Heart right ventricle (tissue), 16 donors: ENCODE data around the gene MED16. TPM values are rescaled to one million over a fixed set of nuclear protein-coding genes. Genes with fewer than 3 reads are reported as not detected.

Experiments
- ATAC-seq, 8 donors: fragments of 200-7000 bp; cut with Tn5 transposase; one replicate each; pipeline ENCODE4 v1.9.1; 2020; ENCODE audit warnings: mild to moderate bottlenecking in 8 of 8, moderate library complexity in 8 of 8, moderate number of reproducible peaks in 1 of 8
- DNase-seq, 2 donors: peaks; one replicate each; pipeline ENCODE4 v3.0.0-alpha.2; 2020
- H3K27ac ChIP-seq, 10 donors: fragments of 200-600 bp; sonication (generic) in 2 of 10; one replicate each; pipeline versions ENCODE4 v1.5.0 to v1.8.0; 2020 to 2022; ENCODE audit warnings: mild to moderate bottlenecking in 3 of 10
- H3K27me3 ChIP-seq, 7 donors: fragments of 200-600 bp; one replicate each; pipeline ENCODE4 v1.8.0; 2021 to 2022; ENCODE audit warnings: mild to moderate bottlenecking in 2 of 7
- H3K36me3 ChIP-seq, 9 donors: fragments of 200-600 bp; sonication (generic) in 1 of 9; one replicate each; pipeline versions ENCODE4 v1.5.0 to v1.8.0; 2020 to 2022; ENCODE audit warnings: mild to moderate bottlenecking in 2 of 9
- H3K4me1 ChIP-seq, 9 donors: fragments of 200-600 bp; sonication (generic) in 1 of 9; one replicate each; pipeline versions ENCODE4 v1.5.0 to v1.8.0; 2020 to 2022; ENCODE audit warnings: mild to moderate bottlenecking in 4 of 9
- H3K4me3 ChIP-seq, 10 donors: fragments of 200-600 bp; sonication (generic) in 2 of 10; one replicate each; pipeline versions ENCODE4 v1.5.0 to v1.8.0; 2020 to 2022; ENCODE audit warnings: mild to moderate bottlenecking in 7 of 10, moderate library complexity in 2 of 10
- H3K9me3 ChIP-seq, 11 donors: fragments of 200-600 bp in 10 of 11; sonication (generic) in 2 of 11; one replicate each; pipeline versions ENCODE4 v1.5.0 to v1.8.0; 2013 to 2022; ENCODE audit warnings: mild to moderate bottlenecking in 2 of 11, control low read depth in 1 of 11, moderate library complexity in 1 of 11
- CTCF ChIP-seq, 9 donors: fragments of 200-600 bp; sonication (generic) in 2 of 9; IDR thresholded peaks; one replicate each; pipeline versions ENCODE4 v1.5.0 to v1.8.0; 2021 to 2022; ENCODE audit warnings: antibody characterized with exemption in 9 of 9, mild to moderate bottlenecking in 5 of 9, moderate library complexity in 1 of 9
- WGBS, 2 donors: extraction: QIAGEN DNeasy Blood & Tissue Kit; methylation state at CpG; one replicate each; pipeline ENCODE4 v1.1.7; 2013; ENCODE audit warnings: inconsistent platforms in 1 of 2; 5-methylcytosine and 5-hydroxymethylcytosine counted together
- intact Hi-C, 10 donors: fragments of 100-400 bp; cut with DNase I; formaldehyde crosslinking; loops; one replicate each; pipeline versions ENCODE4 v1.11.1 to v1.14.2; 2022
- polyA plus RNA-seq, 2 donors: library from polyadenylated mRNA; stranded (reverse); fragments of 200-250 nt; gene quantifications; one replicate each; pipeline ENCODE4 v1.2.3, GENCODE V29; 2013
- total RNA-seq, 10 donors: library from RNA; stranded (reverse); fragmentation: NEBNext Ultra II Directional in 3 of 10; extraction: Animal tissue kit (Norgen Biotek cat#: 25700) in 3 of 10; gene quantifications; one replicate each; pipeline versions ENCODE4 v1.2.1 to v1.2.4, GENCODE V29; 2021 to 2023
- donor health status: Arrhythmogenic right ventricular cardiomyopathy.
- donor health status: ischemic (EF 13 %, LVEDD 7.1; RV severe dilation, severe dysfunction).
- donor health status: healthy with polysubstance abuse.
- donor health status: DM: no; HTN: yes; CAD: no.
- donor health status: DM: no; HTN: no; CAD: no.
- donor health status: ischemic (EF 25% LVEDD 6.9; RV normal size, moderate dysfunction).
- donor health status: ischemic (EF 25% LVEDD 5.7; RV mildly dilated, moderate dysfunction).
- donor health status: healthy.
- donor health status: DM: yes; HTN: yes; CAD: no.
- donor health status: Ischemic cardiomyopathy.
- donor health status: ischemic (EF 35%, LVEDD 5.7; RV mildly dilated, moderate dysfunction).
- donor health status: nonischemic (EF 11% LVEDD 7.7; RV severe dilation, severe dysfunction).
- donor health status: DM: yes; HTN: yes; CAD: no.
- donor health status: PGD.
- donor health status: ischemic (EF 29% LVEDD 5.4; RV normal size, mild dysfunction).
- donor health status: nonischemic (EF 23%, LVEDD 6.1; RV moderate dilation, normal function).

MED16 gene
- total and polyA plus RNA-seq, 12 donors: 17.6 to 42.9 (median 27.7) TPM

GRCh38 chr19:876780-877314 lies 16.1 kb downstream of the MED16 start:
- Histone ChIP-seq H3K27ac (no peak overlapping the region), H3K9me3 (no peaks in the 10 kb centered on the region), H3K4me1 (peaks cover 0 to 9% (median 0%) of the 10 kb centered on the region in 9 donors), H3K27me3 (no peaks in the 10 kb centered on the region), H3K36me3 (peaks cover 0 to 69% (median 25%) of the 10 kb centered on the region in 9 donors), H3K4me3 (no peak overlapping the region)
- intact Hi-C loops: no loop called here
- TF ChIP-seq CTCF (IDR thresholded peaks at IDR 0.05): no peak
- no peak for ATAC-seq
- DNase-seq: no peak
- WGBS, 2 donors: 90 to 96% methylated on average over 28 to 29 of the region's 29 CpGs

GRCh38 chr19:876089-876488 lies 16.9 kb downstream of the MED16 start:
- no peak overlapping the region for H3K27ac ChIP-seq
- H3K4me3 ChIP-seq: no peak overlapping the region
- no peak for TF ChIP-seq CTCF (IDR thresholded peaks at IDR 0.05)
- intact Hi-C loops: no loop called here
- no peaks in the 10 kb centered on the region for H3K27me3 ChIP-seq
- peaks cover 0 to 66% (median 20%) of the 10 kb centered on the region in 9 donors for H3K36me3 ChIP-seq
- no peaks in the 10 kb centered on the region for H3K9me3 ChIP-seq
- H3K4me1 ChIP-seq: peaks cover 0 to 13% (median 0%) of the 10 kb centered on the region in 9 donors
- WGBS, 2 donors: 77 to 82% methylated on average over 18 of the region's 18 CpGs
- no peak for ATAC-seq
- no peak for DNase-seq

- Histone ChIP-seq H3K27ac (no peak overlapping the region), H3K4me1 (peaks cover 0 to 15% (median 0%) of the 10 kb centered on the region in 9 donors), H3K27me3 (no peaks in the 10 kb centered on the region), H3K9me3 (no peaks in the 10 kb centered on the region), H3K4me3 (no peak overlapping the region), H3K36me3 (peaks cover 0 to 64% (median 20%) of the 10 kb centered on the region in 9 donors)
- ATAC-seq (no peak), DNase-seq (no peak)
- TF ChIP-seq CTCF (IDR thresholded peaks at IDR 0.05): no peak
- WGBS, 2 donors: 93 to 95% methylated on average over 28 of the region's 28 CpGs
- intact Hi-C loops: no loop called here
Measured at GRCh38 chr19:875265-875879, 17.6 kb downstream of the MED16 start.

GRCh38 chr19:873561-874041 lies 19.4 kb downstream of the MED16 start:
- Histone ChIP-seq H3K27ac (no peak overlapping the region), H3K36me3 (peaks cover 0 to 74% (median 20%) of the 10 kb centered on the region in 9 donors), H3K27me3 (no peaks in the 10 kb centered on the region), H3K4me1 (peaks cover 0 to 29% (median 3%) of the 10 kb centered on the region in 9 donors), H3K4me3 (no peak overlapping the region), H3K9me3 (no peaks in the 10 kb centered on the region)
- intact Hi-C loops: loop anchor here in 1 of 10 donors (5.0 kb wide), 1 partner anchor 34 kb away; no protein-coding TSS in a partner anchor
- no peak for DNase-seq
- WGBS, 2 donors: 94% methylated on average over 22 of the region's 22 CpGs
- no peak for ATAC-seq
- no peak for TF ChIP-seq CTCF (IDR thresholded peaks at IDR 0.05)
